Activated T-cell treated with anti-CD3 and anti-CD28 coated beads, Interleukin-2, amount 50 U/mL, for 48 hours (primary cell): Measurements from ENCODE around the gene ASCC1.
A peak's percentile ranks its signal among the peaks of the same experiment; 100 is the strongest.

Experiments
- DNase-seq, 2 experiments: peaks; one replicate each; pipeline ENCODE4 v3.0.0-alpha.2; 2020

The ASCC1 gene

GRCh38 chr10:72080042-72080975 lies 135.8 kb downstream of the ASCC1 start:
- no peak for DNase-seq

GRCh38 chr10:72079356-72079755 lies 136.7 kb downstream of the ASCC1 start:
- DNase-seq, result peak in 1 of 2 experiments; percentile 56

GRCh38 chr10:72077275-72077990 lies 138.6 kb downstream of the ASCC1 start:
- DNase-seq, result no peak

GRCh38 chr10:72076756-72077155 lies 139.3 kb downstream of the ASCC1 start:
- no peak for DNase-seq

GRCh38 chr10:72075376-72076115 lies 140.5 kb downstream of the ASCC1 start:
- peak in 1 of 2 experiments; percentile 45 for DNase-seq

- no peak for DNase-seq
Measured at GRCh38 chr10:72074574-72075375, 141.3 kb downstream of the ASCC1 start.

GRCh38 chr10:72073708-72074573 lies 142.1 kb downstream of the ASCC1 start:
- no peak for DNase-seq

GRCh38 chr10:72072639-72073038 lies 143.4 kb downstream of the ASCC1 start:
- DNase-seq, result no peak

GRCh38 chr10:72072046-72072445 lies 144.0 kb downstream of the ASCC1 start:
- no peak for DNase-seq

GRCh38 chr10:72069751-72070526 lies 146.1 kb downstream of the ASCC1 start:
- no peak for DNase-seq

- no peak for DNase-seq
Measured at GRCh38 chr10:72068901-72069446, 147.1 kb downstream of the ASCC1 start.

GRCh38 chr10:72068126-72068765 lies 147.8 kb downstream of the ASCC1 start:
- DNase-seq, result no peak

GRCh38 chr10:72067463-72068125 lies 148.5 kb downstream of the ASCC1 start:
- DNase-seq, result no peak

- no peak for DNase-seq
Measured at GRCh38 chr10:72066318-72067284, 149.5 kb downstream of the ASCC1 start.

GRCh38 chr10:72065439-72066025 lies 150.5 kb downstream of the ASCC1 start:
- no peak for DNase-seq

- DNase-seq, result no peak
Measured at GRCh38 chr10:72063703-72064391, 152.2 kb downstream of the ASCC1 start.
